OCI-LY3 (cell line): ENCODE results near the gene MACROD2.

Source experiments
- CTCF ChIP-seq: fragments of 200-600, 300-600 bp; sonication (generic); IDR thresholded peaks from 2 replicates; pipeline ENCODE4 v1.5.1; 2014; ENCODE audit warnings: antibody characterized with exemption, low read length, low read depth
- EZH2phosphoT487 ChIP-seq: fragments of 200-600 bp; shearing (Covaris generic); IDR thresholded peaks from 2 replicates; pipeline ENCODE4 v1.6.1; 2018; ENCODE audit warnings: antibody characterized with exemption, mixed run types, low read depth

GRCh38 chr20:15139522-15139921, 1144.2 kb downstream of the MACROD2 start:
- TF ChIP-seq CTCF (no peak), EZH2phosphoT487 (no peak)
